GM12878 (cell line): ENCODE data around the gene DNMT3A. TPM values are rescaled to one million over a fixed set of nuclear protein-coding genes. Genes with fewer than 3 reads are reported as not detected.

Experiments
- ATAC-seq: fragments of 200-7000 bp; cut with Tn5 transposase; 3 replicates; pipeline ENCODE4 v1.9.1; 2020; ENCODE audit warnings: mild to moderate bottlenecking, moderate library complexity
- BruUV-seq: library from RNA; stranded (reverse); fragments of 400-500 nt; replicated peaks from 2 replicates; lab custom pipeline; 2021; lab: Mats Ljungman, UMichigan
- CTCF ChIA-PET: fragments of 300-600 bp; sonication (Branson Sonifier 250); formaldehyde crosslinking; extraction: SDS; loops from one replicate; lab custom pipeline; 2021; ENCODE audit warnings: inconsistent platforms; lab: Yijun Ruan, JAX
- POLR2A ChIA-PET: fragments of 350-600 bp; formaldehyde crosslinking; extraction: SDS; loops from one replicate; lab custom pipeline; 2021; ENCODE audit warnings: inconsistent platforms; lab: Charles Lee
- RAD21 ChIA-PET: fragments of 300-600 bp; sonication (Branson Sonifier 250); formaldehyde crosslinking; loops from one replicate; lab custom pipeline; 2023; ENCODE audit warnings: antibody characterized with exemption; ENCODE audit not compliant: unreplicated experiment; lab: Charles Lee
- SMC1A ChIA-PET: fragments of 300-600 bp; sonication (Branson Sonifier 250); formaldehyde crosslinking; loops from one replicate; lab custom pipeline; 2023; ENCODE audit not compliant: unreplicated experiment, uncharacterized antibody; lab: Charles Lee
- DNase-seq: peaks from one replicate; pipeline ENCODE4 v3.0.0-alpha.2; 2011; ENCODE audit warnings: low read depth, low spot score
- FAIRE-seq: peaks from 3 replicates; lab custom pipeline; 2011; peaks lifted over from hg19 to GRCh38; lab: Jason Lieb, UNC
- H2AFZ ChIP-seq: 2 replicates; pipeline ENCODE4 v1.6.0; 2011; ENCODE audit warnings: low read depth, low read length, control low read depth; ENCODE audit not compliant: control insufficient read depth
- H3K27ac ChIP-seq: 2 replicates; pipeline ENCODE4 v1.5.1; 2011; ENCODE audit warnings: control low read depth; ENCODE audit not compliant: control insufficient read depth, insufficient read depth
- H3K27me3 ChIP-seq, 2 experiments: replicated peaks in 1 of 2; 2 replicates each; pipeline versions ENCODE4 v1.6.0 to v1.6.1; 2011; ENCODE audit warnings: low read length in 1 of 2; ENCODE audit not compliant: control insufficient read depth in 2 of 2, insufficient read depth in 2 of 2
- H3K36me3 ChIP-seq, 2 experiments: 2 replicates each; pipeline ENCODE4 v1.5.1; 2011; ENCODE audit warnings: low read length in 1 of 2; ENCODE audit not compliant: control insufficient read depth in 2 of 2, insufficient read depth in 2 of 2
- H3K4me1 ChIP-seq: 2 replicates; pipeline ENCODE4 v1.6.1; 2011; ENCODE audit warnings: mild to moderate bottlenecking, low read length, moderate library complexity, mixed read lengths; ENCODE audit not compliant: control insufficient read depth, insufficient read depth
- H3K4me2 ChIP-seq: 2 replicates; pipeline ENCODE4 v1.6.0; 2011; ENCODE audit warnings: control low read depth; ENCODE audit not compliant: control insufficient read depth, insufficient read depth
- H3K4me3 ChIP-seq: fragments of 200-600 bp; sonication (generic); 2 replicates; pipeline ENCODE4 v1.5.1; 2016
- H3K79me2 ChIP-seq: 2 replicates; pipeline ENCODE4 v1.6.0; 2011; ENCODE audit warnings: low read length; ENCODE audit not compliant: control insufficient read depth, insufficient read depth
- H3K9ac ChIP-seq: 2 replicates; pipeline ENCODE4 v1.8.0; 2011; ENCODE audit warnings: low read length, control low read depth, mixed read lengths; ENCODE audit not compliant: control insufficient read depth, insufficient read depth
- H3K9me3 ChIP-seq: replicated peaks from 3 replicates; pipeline ENCODE4 v1.5.1; 2011; ENCODE audit warnings: mild to moderate bottlenecking, low read length; ENCODE audit not compliant: control insufficient read depth, insufficient read depth
- H4K20me1 ChIP-seq: 2 replicates; pipeline ENCODE4 v1.6.0; 2011; ENCODE audit not compliant: control insufficient read depth, insufficient read depth
- ASH2L ChIP-seq: fragments of 300-600, 200-600 bp; sonication (generic); IDR thresholded peaks from 2 replicates; pipeline ENCODE4 v1.6.1; 2017; ENCODE audit warnings: low read depth, mild to moderate bottlenecking, borderline replicate concordance
- CBX3 ChIP-seq: fragments of 200-600 bp; sonication (generic); IDR thresholded peaks from 2 replicates; pipeline ENCODE4 v1.6.1; 2016; ENCODE audit warnings: low read depth, borderline replicate concordance
- KAT2A ChIP-seq: conservative IDR thresholded peaks from 2 replicates; pipeline ENCODE4 v1.6.1; 2011; ENCODE audit warnings: low read depth, low read length; ENCODE audit not compliant: control insufficient read depth
- NFYB ChIP-seq: IDR thresholded peaks from 2 replicates; pipeline ENCODE4 v1.6.1; 2011; ENCODE audit warnings: low read depth, mild to moderate bottlenecking, low read length, improper control_type of control experiment, moderate library complexity; ENCODE audit not compliant: insufficient read depth
- RUNX3 ChIP-seq: IDR thresholded peaks from 2 replicates; pipeline ENCODE4 v1.6.1; 2012; ENCODE audit warnings: low read length, inconsistent platforms
- SIX5 ChIP-seq: IDR thresholded peaks from 2 replicates; pipeline ENCODE4 v1.6.1; 2011; ENCODE audit warnings: mild to moderate bottlenecking, low read depth, low read length, moderate library complexity; ENCODE audit not compliant: severe bottlenecking
- TCF3 ChIP-seq: IDR thresholded peaks from 2 replicates; pipeline ENCODE4 v1.6.1; 2012; ENCODE audit warnings: low read depth, mild to moderate bottlenecking, low read length, borderline replicate concordance; ENCODE audit not compliant: insufficient read depth
- USF1 ChIP-seq: IDR thresholded peaks from 2 replicates; pipeline ENCODE4 v1.6.1; 2011; ENCODE audit warnings: borderline replicate concordance, low read depth, mild to moderate bottlenecking, moderate library complexity, mixed read lengths, low read length; ENCODE audit not compliant: insufficient read depth; ENCODE audit errors: extremely low read length
- WGBS: methylation state at CpG from one replicate; pipeline ENCODE4 v1.1.6; 2016; ENCODE audit warnings: low lambda C conversion rate; ENCODE audit not compliant: insufficient replicate concordance, insufficient coverage; ENCODE audit errors: missing lambda C conversion rate; 5-methylcytosine and 5-hydroxymethylcytosine counted together
- in situ Hi-C: fragments of 300-500 bp; cut with MboI; formaldehyde crosslinking; loops from 9 replicates; pipeline ENCODE4 v1.14.3; 2018; ENCODE audit warnings: mixed read lengths
- intact Hi-C: fragments of 100-400 bp; cut with micrococcal nuclease; formaldehyde crosslinking; loops from one replicate; pipeline ENCODE4 v1.14.2; 2022; ENCODE audit not compliant: unreplicated experiment
- polyA plus RNA-seq, 11 experiments: library from polyadenylated mRNA; depleted of rRNA in 4 of 11; unstranded in 6 of 11; stranded (reverse) in 5 of 11; fragments of >200 nt; fragmentation: Nextera tagmentation in 4 of 11; fragmentation: Illumina TruSeq in 1 of 11; extraction: Ambion mirVana in 4 of 11; extraction: Trizol in 1 of 11; gene quantifications; 1 replicate in 1 of 11; 2 replicates in 10 of 11; pipeline versions ENCODE4 v1.2.1 to v1.2.3, GENCODE V29; 2011 to 2016; ENCODE audit warnings: inconsistent platforms in 2 of 11, missing spikeins in 2 of 11, low read depth in 1 of 11
- total RNA-seq, 4 experiments: library from RNA; depleted of rRNA in 3 of 4; stranded (reverse); fragments of >200 nt in 3 of 4; fragmentation: Illumina TruSeq in 1 of 4; extraction: Trizol in 1 of 4; gene quantifications; 2 replicates each; pipeline versions ENCODE4 v1.2.1 to v1.2.3, GENCODE V29; 2013 to 2021

Gene DNMT3A
- total and polyA plus RNA-seq, 10 of the 15 experiments (the other 5 are each of a cell fraction or from before 2014, with no cell fraction given): 7.4 to 51.6 (median 17.4) TPM

DNA sequence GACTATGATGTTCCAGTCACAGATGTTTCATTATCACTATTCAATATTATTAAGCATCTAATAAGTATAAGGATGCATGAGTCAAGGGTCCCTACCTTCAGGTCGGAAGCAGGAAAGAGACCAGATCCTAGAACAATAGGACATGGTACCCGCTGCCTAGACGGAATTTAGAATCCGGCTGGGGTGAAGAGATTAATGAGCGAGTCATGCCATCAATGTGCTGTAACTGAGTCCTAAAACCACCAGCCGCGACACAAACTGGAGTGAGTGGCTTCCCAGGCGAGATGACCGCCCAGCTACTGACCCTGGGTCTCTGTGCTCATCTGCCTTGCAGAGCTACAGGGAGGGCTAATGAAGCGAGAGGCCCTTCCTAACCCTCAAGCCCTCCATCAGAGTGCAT lies 73.6 kb downstream of the DNMT3A start:
- Histone ChIP-seq H3K27me3 (no peaks in the 10 kb centered on the region), H3K4me1 (peaks cover under 1% of the 10 kb centered on the region; the same call in 1 of the 2 replicates), H3K27ac (no peak overlapping the region), H3K79me2 (no peaks in the 10 kb centered on the region), H3K9me3 (no peaks in the 10 kb centered on the region), H2AFZ (no peak overlapping the region), H3K9ac (no peak overlapping the region), H3K4me2 (no peak overlapping the region), H3K36me3 (peaks cover 1 to 12% of the 10 kb centered on the region in 2 experiments; a peak in 3 of 4 replicates), H4K20me1 (no peaks in the 10 kb centered on the region)
- BruUV-seq: no TSS peak
- ChIA-PET POLR2A (no interaction called here), CTCF (interaction anchor here (1.8 to 3.2 kb wide), 2 partner anchors 9 to 39 kb away, joined by 5 to 10 read pairs; no protein-coding TSS in a partner anchor), SMC1A (interaction anchor here (0.7 kb wide), 1 partner anchor 9 kb away, joined by 3 read pairs; no protein-coding TSS in a partner anchor), RAD21 (interaction anchor here (1.4 kb wide), 1 partner anchor 16 kb away, joined by 6 read pairs; no protein-coding TSS in a partner anchor)
- in situ Hi-C loops: no loop called here
- 99% methylated on average over 10 of the region's 10 CpGs for WGBS
- FAIRE-seq (no peak), DNase-seq (no peak)
- intact Hi-C loops: no loop called here
- TF ChIP-seq CBX3 (no peak), TCF3 (no peak), ASH2L (no peak), USF1 (no peak), RUNX3 (no peak), SIX5 (no peak)
- TF ChIP-seq, all 136 proteins: peak for 0
- ATAC-seq: no peak
- H3K4me3 ChIP-seq: no peak overlapping the region

- peaks cover 1 to 12% of the 10 kb centered on the region in 2 experiments; a peak in 3 of 4 replicates for H3K36me3 ChIP-seq
- H3K4me1 ChIP-seq: no peaks in the 10 kb centered on the region
- RAD21 ChIA-PET: no interaction called here
- H2AFZ ChIP-seq: no peak overlapping the region
- in situ Hi-C loops (no loop called here), intact Hi-C loops (no loop called here)
- no peaks in the 10 kb centered on the region for H3K9me3 ChIP-seq
- H3K27ac ChIP-seq: no peak overlapping the region
- DNase-seq (no peak), FAIRE-seq (no peak), ATAC-seq (no peak)
- no peaks in the 10 kb centered on the region for H3K79me2 ChIP-seq
- BruUV-seq: no TSS peak
- SMC1A ChIA-PET: no interaction called here
- TF ChIP-seq KAT2A (no peak), NFYB (no peak)
- no peak overlapping the region for H3K9ac ChIP-seq
- no peak overlapping the region for H3K4me3 ChIP-seq
- no peak overlapping the region for H3K4me2 ChIP-seq
- no peaks in the 10 kb centered on the region for H4K20me1 ChIP-seq
- H3K27me3 ChIP-seq: no peaks in the 10 kb centered on the region
- CTCF ChIA-PET: interaction anchor here (1.8 kb wide), 1 partner anchor 37 kb away, joined by 5 read pairs; no protein-coding TSS in a partner anchor
- POLR2A ChIA-PET: interaction anchor here (0.7 kb wide), 1 partner anchor 288 kb away, joined by 4 read pairs; no protein-coding TSS in a partner anchor
Observed at GRCh38 chr2:25266399-25266798, 75.3 kb downstream of the DNMT3A start.
